T-cell (primary cell): ENCODE measurements around the gene S1PR5. TPM values are rescaled to one million over a fixed set of nuclear protein-coding genes. Genes with fewer than 3 reads are reported as not detected.
A peak's percentile ranks its signal among the peaks of the same experiment; 100 is the strongest.

ENCODE experiments used
- ATAC-seq, 4 experiments: fragments of 200-7000 bp in 3 of 4; fragments of 150-1000 bp in 1 of 4; cut with Tn5 transposase; replicated peaks in 1 of 4; 1 replicate in 3 of 4; 2 replicates in 1 of 4; pipeline ENCODE4 v1.10.0; 2021; ENCODE audit warnings: moderate library complexity in 3 of 4, mild to moderate bottlenecking in 2 of 4, moderate number of reproducible peaks in 1 of 4
- CTCF ChIA-PET, 2 donors: fragments of 300-600 bp; sonication (Branson Sonifier 250); formaldehyde crosslinking; loops; one replicate each; lab custom pipeline; 2022; ENCODE audit warnings: antibody characterized with exemption in 2 of 2; lab: Charles Lee
- POLR2A ChIA-PET, 2 donors: fragments of 300-600 bp; sonication (Branson Sonifier 250); formaldehyde crosslinking; loops; one replicate each; lab custom pipeline; 2022; ENCODE audit warnings: antibody characterized with exemption in 2 of 2; lab: Charles Lee
- DNase-seq, 35 experiments: peaks; one replicate each; pipeline versions ENCODE4 v3.0.0 to v3.0.0-alpha.2; 2013 to 2023
- H3K27ac ChIP-seq: one replicate; pipeline ENCODE4 v1.5.1; 2013; ENCODE audit warnings: low read length
- H3K27me3 ChIP-seq, 2 experiments: replicated peaks in 1 of 2; 1 replicate in 1 of 2; 2 replicates in 1 of 2; pipeline versions ENCODE4 v1.6.1 to v1.7.0; 2013; ENCODE audit warnings: low read length in 1 of 2, mixed read lengths in 1 of 2; ENCODE audit not compliant: control insufficient read depth in 2 of 2, insufficient read depth in 2 of 2; ENCODE audit errors: extremely low read depth in 1 of 2
- H3K36me3 ChIP-seq, 2 donors: 1 replicate in 1 of 2; 2 replicates in 1 of 2; pipeline versions ENCODE4 v1.6.1 to v1.7.0; 2013; ENCODE audit warnings: low read length in 1 of 2; ENCODE audit not compliant: control insufficient read depth in 2 of 2, insufficient read depth in 1 of 2; ENCODE audit errors: extremely low read depth in 1 of 2
- H3K4me1 ChIP-seq, 2 experiments: 1 replicate in 1 of 2; 2 replicates in 1 of 2; pipeline versions ENCODE4 v1.6.1 to v1.7.0; 2013; ENCODE audit warnings: low read length in 2 of 2, mixed read lengths in 1 of 2; ENCODE audit not compliant: insufficient read depth in 2 of 2, control insufficient read depth in 1 of 2; ENCODE audit errors: extremely low read depth in 1 of 2
- H3K4me3 ChIP-seq, 2 donors: 1 replicate in 1 of 2; 2 replicates in 1 of 2; pipeline versions ENCODE4 v1.5.1 to v1.7.0; 2013; ENCODE audit warnings: mild to moderate bottlenecking in 2 of 2, low read length in 1 of 2, moderate library complexity in 1 of 2; ENCODE audit not compliant: control insufficient read depth in 1 of 2; ENCODE audit errors: extremely low read depth in 1 of 2
- H3K9me3 ChIP-seq: 2 replicates; pipeline ENCODE4 v1.7.0; 2013
- H3K27ac Mint-ChIP-seq, 2 donors: one replicate each; pipeline ENCODE4 v1.8.0; 2020 to 2021; ENCODE audit warnings: mild to moderate bottlenecking in 2 of 2, mixed read lengths in 2 of 2
- H3K27me3 Mint-ChIP-seq, 2 donors: one replicate each; pipeline ENCODE4 v1.8.0; 2021 to 2022; ENCODE audit warnings: mixed read lengths in 2 of 2
- H3K36me3 Mint-ChIP-seq: one replicate; pipeline ENCODE4 v1.8.0; 2021; ENCODE audit warnings: mixed read lengths
- H3K4me1 Mint-ChIP-seq, 3 donors: one replicate each; pipeline ENCODE4 v1.8.0; 2020 to 2022; ENCODE audit warnings: mixed read lengths in 3 of 3, mild to moderate bottlenecking in 1 of 3
- H3K4me3 Mint-ChIP-seq, 3 donors: one replicate each; pipeline ENCODE4 v1.8.0; 2020 to 2022; ENCODE audit warnings: mild to moderate bottlenecking in 3 of 3, mixed read lengths in 3 of 3, moderate library complexity in 3 of 3
- H3K9me3 Mint-ChIP-seq, 3 donors: one replicate each; pipeline ENCODE4 v1.8.0; 2020 to 2022; ENCODE audit warnings: mixed read lengths in 3 of 3
- WGBS: methylation state at CpG from one replicate; pipeline ENCODE4 v1.1.5; 2013; ENCODE audit warnings: missing lambda C conversion rate; ENCODE audit not compliant: insufficient coverage; 5-methylcytosine and 5-hydroxymethylcytosine counted together
- total RNA-seq, 35 experiments: library from RNA in 6 of 35; stranded (reverse) in 6 of 35; fragments of 120-200 nt in 1 of 35; gene quantifications; one replicate each; pipeline versions ENCODE4 v1.2.1 to v1.2.4 and lab custom pipeline; 2013 to 2026

S1PR5 gene
- total RNA-seq, 5 donors from 2014 or later (not counting 1 experiment from before 2014, with no cell fraction given), result 1.9 to 25.0 (median 6.5) TPM

DNA sequence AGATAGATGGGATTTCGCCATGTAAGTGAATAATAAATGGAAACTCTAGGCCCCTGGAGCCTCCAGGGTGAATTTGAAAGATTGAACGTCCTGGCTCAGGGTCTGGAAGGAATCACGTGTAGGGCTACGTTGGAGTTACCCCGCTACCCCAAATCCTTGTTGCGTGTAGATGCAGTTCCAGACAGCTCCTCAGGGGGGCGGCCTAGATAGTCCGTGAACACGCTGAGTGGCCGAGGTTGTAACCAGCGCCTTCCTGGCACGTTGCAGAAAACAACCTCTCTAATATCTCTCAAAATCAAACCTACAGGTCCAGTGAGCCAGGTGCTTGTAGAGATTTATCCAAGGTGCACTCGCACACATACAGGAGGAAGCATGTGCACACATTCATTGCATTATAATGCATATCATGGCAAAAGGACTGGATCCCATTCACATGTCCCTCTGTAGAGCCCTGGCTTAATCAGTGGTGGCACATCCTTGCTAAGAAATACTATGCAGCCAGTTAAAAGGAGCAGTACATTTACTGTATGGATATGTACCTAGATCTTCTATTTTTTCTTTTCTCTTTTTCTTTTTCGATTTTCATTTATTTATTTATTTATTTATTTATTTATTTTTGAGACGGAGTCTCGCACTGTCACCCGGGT lies 11.5 kb downstream of the S1PR5 start:
- Histone ChIP-seq H3K36me3 (no peaks in the 10 kb centered on the region), H3K4me3 (no peak overlapping the region)
- POLR2A ChIA-PET, result interaction anchor here in 1 of 2 donors (0.5 kb wide), 1 partner anchor 1419 kb away, joined by 4 read pairs; no protein-coding TSS in a partner anchor

DNA sequence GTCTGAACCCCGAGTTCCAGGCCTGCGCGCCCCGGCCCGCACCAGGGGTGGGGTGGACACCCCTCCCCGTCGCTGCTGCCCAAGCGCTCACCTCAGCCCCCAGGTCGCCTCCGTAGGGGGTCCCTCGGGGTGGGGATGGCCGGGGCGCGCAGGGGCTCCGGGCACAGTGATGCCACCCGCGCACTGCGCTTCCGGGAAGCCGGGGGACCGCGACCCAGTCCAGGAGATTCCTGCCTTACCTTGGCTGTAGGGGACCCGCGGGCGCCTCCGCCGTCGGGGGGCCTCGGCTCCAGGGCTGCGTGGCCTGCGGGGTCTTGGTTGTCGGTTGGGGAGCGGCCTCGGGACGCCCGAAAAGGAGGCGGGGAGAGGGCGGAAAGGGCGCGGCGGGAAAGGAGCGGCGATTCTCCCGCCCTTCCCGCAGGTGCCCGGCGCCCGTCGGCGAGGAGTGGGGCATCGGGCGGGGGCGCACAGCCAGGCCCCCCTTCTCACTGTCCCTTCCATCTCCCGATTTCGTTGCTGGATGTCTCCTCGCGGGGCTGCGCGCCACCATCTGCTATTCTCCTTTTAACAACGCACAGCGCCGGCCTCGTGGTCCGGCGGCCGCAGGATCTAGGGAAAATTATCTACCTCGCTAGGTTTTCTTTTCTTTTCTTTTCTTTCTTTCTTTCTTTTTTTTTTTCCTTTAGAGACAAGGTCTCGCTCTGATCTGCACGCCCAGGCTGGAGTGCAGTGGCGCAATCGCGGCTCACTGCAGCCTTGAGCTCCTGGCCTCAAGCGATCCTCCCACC lies 14.1 kb downstream of the S1PR5 start, which contains the start of gene KEAP1:
Gene KEAP1, minus strand, starts transcription at position 355 of the 788 bp plus-strand sequence. CDS start 3,323 bp downstream, outside the sequence.
- peak within 1 kb of the TSS; percentile 85 for H3K27ac ChIP-seq
- 3% methylated on average over 67 of the region's 73 CpGs for WGBS
- peak within 1 kb of the TSS; percentile 83 to 91 (median 91) for H3K4me3 Mint-ChIP-seq
- H3K27ac Mint-ChIP-seq, result peak within 1 kb of the TSS; percentile 89 to 93
- H3K9me3 Mint-ChIP-seq, result no peaks in the 10 kb centered on the region
- peaks cover 33 to 39% (median 36%) of the 10 kb centered on the region in 3 donors for H3K4me1 Mint-ChIP-seq
- peaks cover 0 to 13% of the 10 kb centered on the region in 2 donors for H3K36me3 ChIP-seq
- H3K4me1 ChIP-seq, result peaks cover 2 to 56% of the 10 kb centered on the region in 2 experiments
- H3K9me3 ChIP-seq, result no peaks in the 10 kb centered on the region
- CTCF ChIA-PET, result interaction anchor here (0.6 to 0.7 kb wide), 4 partner anchors 23 to 563 kb away, joined by 3 to 5 read pairs (median 4); no protein-coding TSS in a partner anchor
- DNase-seq, result peak in 6 of 35 experiments; percentile 18 to 46 (median 36)
- POLR2A ChIA-PET, result no interaction called here
- peaks cover 12% of the 10 kb centered on the region for H3K36me3 Mint-ChIP-seq
- ATAC-seq, result peak in 3 of 4 experiments; percentile 41 to 49 (median 42)
- H3K4me3 ChIP-seq, result peak within 1 kb of the TSS; percentile 94
- H3K27me3 ChIP-seq, result no peaks in the 10 kb centered on the region
- H3K27me3 Mint-ChIP-seq, result no peaks in the 10 kb centered on the region

More for the DNA sequence above, 11.5 kb downstream of the S1PR5 start:
- Mint-ChIP-seq H3K27me3 (peaks cover 0 to 3% of the 10 kb centered on the region in 2 donors), H3K4me1 (peaks cover 21 to 29% (median 28%) of the 10 kb centered on the region in 3 donors), H3K36me3 (no peaks in the 10 kb centered on the region), H3K4me3 (peak overlapping the region; percentile 32 to 54 (median 50)), H3K27ac (peak overlapping the region; percentile 25 to 55), H3K9me3 (no peaks in the 10 kb centered on the region)
- H3K27ac ChIP-seq, result no peak overlapping the region
- peak; percentile 55 to 89 (median 78) for DNase-seq
- CTCF ChIA-PET, result interaction anchor here in 1 of 2 donors (0.8 kb wide), 1 partner anchor 67 kb away, joined by 4 read pairs; no protein-coding TSS in a partner anchor
- peak; percentile 20 to 52 (median 30) for ATAC-seq
- peaks cover 0 to 10% of the 10 kb centered on the region in 2 experiments for H3K27me3 ChIP-seq
- H3K9me3 ChIP-seq, result no peaks in the 10 kb centered on the region
- WGBS, result 6% methylated on average over 12 of the region's 17 CpGs
- H3K4me1 ChIP-seq, result peaks cover 5 to 61% of the 10 kb centered on the region in 2 experiments

DNA sequence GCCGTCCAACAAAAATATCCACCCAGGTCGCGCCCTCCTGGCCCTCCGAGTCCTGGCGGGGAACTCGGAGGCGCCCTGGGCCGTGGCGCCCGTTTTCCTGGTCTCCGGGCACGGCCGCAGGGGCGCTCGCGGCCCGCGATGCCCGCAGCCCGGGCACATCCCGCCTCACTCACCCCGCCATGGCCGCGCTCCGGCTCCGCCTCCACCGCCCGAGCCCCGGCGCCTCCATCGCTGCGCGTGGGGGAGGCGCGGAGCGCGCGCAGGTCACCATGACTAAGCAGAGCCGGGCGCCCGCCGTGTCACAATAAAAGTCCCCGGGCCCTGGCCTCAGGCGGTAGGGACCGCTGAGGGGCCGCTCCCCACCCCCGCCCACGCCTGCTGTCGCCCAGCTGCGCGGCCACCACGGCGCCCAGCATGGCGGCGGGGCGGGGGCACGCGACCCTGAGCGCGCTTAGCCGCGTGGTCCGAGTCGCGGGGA lies 14.7 kb downstream of the S1PR5 start:
- POLR2A ChIA-PET, result no interaction called here
- H3K27me3 ChIP-seq, result no peaks in the 10 kb centered on the region
- H3K4me1 Mint-ChIP-seq, result peaks cover 33 to 39% (median 37%) of the 10 kb centered on the region in 3 donors
- H3K36me3 ChIP-seq, result peaks cover 0 to 13% of the 10 kb centered on the region in 2 donors
- H3K4me1 ChIP-seq, result peaks cover 2 to 53% of the 10 kb centered on the region in 2 experiments
- peak overlapping the region; percentile 80 to 86 for H3K27ac Mint-ChIP-seq
- no peaks in the 10 kb centered on the region for H3K9me3 Mint-ChIP-seq
- peak overlapping the region; percentile 94 for H3K4me3 ChIP-seq
- no peaks in the 10 kb centered on the region for H3K27me3 Mint-ChIP-seq
- peaks cover 12% of the 10 kb centered on the region for H3K36me3 Mint-ChIP-seq
- no peaks in the 10 kb centered on the region for H3K9me3 ChIP-seq
- peak overlapping the region; percentile 83 to 91 (median 85) for H3K4me3 Mint-ChIP-seq
- WGBS, result 1% methylated on average over 65 of the region's 65 CpGs
- CTCF ChIA-PET, result no interaction called here
- ATAC-seq (peak; percentile 92 to 95 (median 94)), DNase-seq (peak; percentile 69 to 90 (median 81))
- peak overlapping the region; percentile 85 for H3K27ac ChIP-seq

DNA sequence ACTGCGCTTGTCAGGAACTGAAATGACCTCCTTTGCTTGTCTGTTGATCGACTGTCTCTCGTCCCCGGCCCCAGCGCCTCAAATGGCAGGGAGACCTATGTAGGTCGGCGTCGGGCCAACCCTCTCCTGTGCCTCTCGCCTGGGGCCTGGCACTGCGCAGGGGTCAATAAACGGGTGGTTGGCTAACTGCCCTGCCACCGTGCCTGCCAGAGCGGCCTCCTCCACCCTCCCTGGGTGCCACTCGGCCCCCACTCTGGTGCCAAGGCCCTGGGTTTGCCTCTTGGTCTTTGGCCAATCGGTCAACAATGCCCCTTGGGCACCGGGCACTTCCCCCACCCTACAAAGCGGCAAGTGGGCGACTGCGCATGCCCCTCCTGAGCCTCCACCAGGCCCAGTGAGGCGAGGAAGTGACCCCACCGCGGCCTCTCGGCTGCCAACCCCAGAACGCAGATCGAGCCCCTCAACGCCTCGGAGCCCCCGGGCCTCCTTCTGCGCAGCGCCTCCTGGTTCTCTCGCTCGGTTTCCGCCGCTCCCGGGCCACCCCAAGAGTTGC lies 15.2 kb downstream of the S1PR5 start:
- Histone ChIP-seq H3K4me3 (peak overlapping the region; percentile 94), H3K27ac (peak overlapping the region; percentile 85), H3K9me3 (no peaks in the 10 kb centered on the region), H3K4me1 (peaks cover 2 to 53% of the 10 kb centered on the region in 2 experiments), H3K27me3 (no peaks in the 10 kb centered on the region), H3K36me3 (peaks cover 0 to 18% of the 10 kb centered on the region in 2 donors)
- under 1% methylated on average over 35 of the region's 35 CpGs for WGBS
- H3K4me3 Mint-ChIP-seq, result peak overlapping the region; percentile 83 to 91 (median 85)
- H3K4me1 Mint-ChIP-seq, result peaks cover 37 to 44% (median 41%) of the 10 kb centered on the region in 3 donors
- ATAC-seq (peak; percentile 26 to 29 (median 27)), DNase-seq (peak in 8 of 35 experiments; percentile 19 to 42 (median 28))
- H3K27ac Mint-ChIP-seq, result peak overlapping the region; percentile 80 to 86
- ChIA-PET POLR2A (no interaction called here), CTCF (no interaction called here)
- H3K36me3 Mint-ChIP-seq, result peaks cover 16% of the 10 kb centered on the region
- no peaks in the 10 kb centered on the region for H3K9me3 Mint-ChIP-seq
- no peaks in the 10 kb centered on the region for H3K27me3 Mint-ChIP-seq

DNA sequence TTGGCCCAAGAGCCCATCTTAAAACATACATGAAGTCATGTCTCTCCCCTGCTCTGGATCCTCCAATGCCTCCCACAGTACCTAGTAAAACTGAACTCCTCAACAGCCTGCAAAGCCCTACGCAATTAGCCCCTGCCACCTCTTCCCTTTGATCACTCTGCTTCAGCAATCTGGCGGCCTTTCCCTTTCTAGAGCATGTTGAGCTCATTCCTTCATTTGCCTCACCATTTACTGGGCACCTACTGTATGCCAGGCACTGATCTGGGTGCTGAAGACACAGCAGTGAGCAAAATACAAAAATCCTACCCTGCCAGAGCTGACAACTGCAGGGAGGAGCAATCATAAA lies 17.0 kb downstream of the S1PR5 start:
- no peaks in the 10 kb centered on the region for H3K9me3 Mint-ChIP-seq
- ChIA-PET CTCF (interaction anchor here (0.6 kb wide), 2 partner anchors 13 to 147 kb away, joined by 3 read pairs; no protein-coding TSS in a partner anchor), POLR2A (interaction anchor here in 1 of 2 donors (0.5 kb wide), 1 partner anchor 357 kb away, joined by 4 read pairs; no protein-coding TSS in a partner anchor)
- no peak for DNase-seq
- H3K27ac Mint-ChIP-seq, result peak overlapping the region; percentile 39 to 77
- H3K36me3 ChIP-seq, result peaks cover 0 to 30% of the 10 kb centered on the region in 2 donors
- H3K4me3 Mint-ChIP-seq, result peak overlapping the region; percentile 48 to 91 (median 74)
- no peak overlapping the region for H3K27ac ChIP-seq
- 83% methylated on average over 2 of the region's 2 CpGs for whole genome bisulfite sequencing
- H3K27me3 Mint-ChIP-seq, result no peaks in the 10 kb centered on the region
- H3K4me1 Mint-ChIP-seq, result peaks cover 32 to 38% (median 35%) of the 10 kb centered on the region in 3 donors
- H3K4me3 ChIP-seq, result no peak overlapping the region
- no peak for ATAC-seq
- no peaks in the 10 kb centered on the region for H3K27me3 ChIP-seq
- H3K36me3 Mint-ChIP-seq, result peaks cover 17% of the 10 kb centered on the region
- no peaks in the 10 kb centered on the region for H3K9me3 ChIP-seq
- peaks cover 2 to 46% of the 10 kb centered on the region in 2 experiments for H3K4me1 ChIP-seq
